Uterus (tissue), 2 donors: ENCODE results near the gene CHID1.

Experiments
- POLR2A ChIP-seq, 2 donors: fragments of 450-650 bp; IDR thresholded peaks; one replicate each; pipeline ENCODE4 v1.6.1; 2016; ENCODE audit warnings: antibody characterized with exemption in 2 of 2, mild to moderate bottlenecking in 1 of 2, moderate library complexity in 1 of 2
- TF ChIP-seq, protein P1 (sequence below), 4 experiments: fragments of 200-600 bp in 2 of 4; fragments of 450-650 bp in 2 of 4; sonication (generic) in 2 of 4; IDR thresholded peaks; one replicate each; pipeline ENCODE4 v1.5.1; 2016 to 2019; ENCODE audit warnings: antibody characterized with exemption in 4 of 4, mild to moderate bottlenecking in 2 of 4, moderate library complexity in 1 of 4

DNA sequence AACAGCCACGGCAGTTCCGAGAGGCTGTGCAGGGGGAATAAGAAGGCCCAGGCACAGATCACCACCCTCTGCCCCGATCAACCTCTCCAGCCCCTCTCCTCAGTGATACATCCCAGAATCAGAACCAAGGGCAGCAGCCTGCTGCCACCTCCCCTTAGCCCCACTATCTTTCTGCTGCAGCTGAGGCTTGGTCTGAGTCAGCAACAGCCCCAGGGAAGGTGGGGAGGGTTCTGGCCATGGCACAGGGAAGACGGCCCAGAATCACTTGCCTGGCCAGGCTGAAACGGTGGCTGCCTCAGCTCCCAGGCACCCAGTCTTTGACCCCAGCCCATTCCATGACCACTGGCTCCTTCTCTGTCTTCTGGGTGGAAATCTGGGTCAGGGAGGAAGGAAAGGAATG lies 2.3 kb downstream of the CHID1 start:
- TF ChIP-seq, protein P1, sequence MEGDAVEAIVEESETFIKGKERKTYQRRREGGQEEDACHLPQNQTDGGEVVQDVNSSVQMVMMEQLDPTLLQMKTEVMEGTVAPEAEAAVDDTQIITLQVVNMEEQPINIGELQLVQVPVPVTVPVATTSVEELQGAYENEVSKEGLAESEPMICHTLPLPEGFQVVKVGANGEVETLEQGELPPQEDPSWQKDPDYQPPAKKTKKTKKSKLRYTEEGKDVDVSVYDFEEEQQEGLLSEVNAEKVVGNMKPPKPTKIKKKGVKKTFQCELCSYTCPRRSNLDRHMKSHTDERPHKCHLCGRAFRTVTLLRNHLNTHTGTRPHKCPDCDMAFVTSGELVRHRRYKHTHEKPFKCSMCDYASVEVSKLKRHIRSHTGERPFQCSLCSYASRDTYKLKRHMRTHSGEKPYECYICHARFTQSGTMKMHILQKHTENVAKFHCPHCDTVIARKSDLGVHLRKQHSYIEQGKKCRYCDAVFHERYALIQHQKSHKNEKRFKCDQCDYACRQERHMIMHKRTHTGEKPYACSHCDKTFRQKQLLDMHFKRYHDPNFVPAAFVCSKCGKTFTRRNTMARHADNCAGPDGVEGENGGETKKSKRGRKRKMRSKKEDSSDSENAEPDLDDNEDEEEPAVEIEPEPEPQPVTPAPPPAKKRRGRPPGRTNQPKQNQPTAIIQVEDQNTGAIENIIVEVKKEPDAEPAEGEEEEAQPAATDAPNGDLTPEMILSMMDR (IDR thresholded peaks at IDR 0.05), result no peak
- no peak for TF ChIP-seq POLR2A (IDR thresholded peaks at IDR 0.05)
